ENCODE results near the gene PAQR5.

DNA sequence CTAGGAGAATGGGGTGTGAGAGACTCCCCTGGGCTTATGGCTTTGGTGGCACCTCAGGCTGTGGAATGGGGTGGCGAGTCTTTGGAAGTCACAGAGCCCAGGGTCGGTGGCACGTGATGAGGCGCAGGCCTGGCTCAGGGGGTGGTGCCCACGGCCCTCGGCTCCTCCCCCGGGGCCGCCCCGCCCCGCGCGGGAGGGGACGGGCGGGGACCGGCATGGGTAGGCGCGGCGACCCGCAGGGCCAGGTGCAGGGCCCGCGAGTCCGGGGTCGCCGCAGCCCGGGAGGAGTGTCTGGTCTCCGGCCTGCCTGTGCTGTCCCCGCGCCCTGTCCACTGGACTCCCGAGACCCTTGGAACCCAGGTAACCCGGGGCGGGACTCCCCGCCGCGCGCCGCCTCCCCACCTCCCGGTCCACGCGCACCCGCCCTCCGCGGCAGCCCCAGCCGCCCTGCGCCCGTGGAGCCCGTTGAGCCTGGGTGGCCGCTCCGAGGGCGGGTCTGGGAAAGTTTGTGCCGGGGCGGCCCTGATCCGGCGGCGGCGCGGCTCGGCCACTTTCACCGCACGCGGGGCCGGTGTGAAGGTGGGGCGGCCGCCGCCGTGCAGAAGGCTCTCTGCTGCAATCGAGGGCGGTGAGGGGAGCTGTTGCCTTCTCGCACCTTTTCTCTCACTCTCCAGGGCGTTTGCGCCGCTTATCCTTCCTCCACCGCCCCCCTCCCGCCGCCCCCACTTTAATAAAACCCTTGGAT is at the start of gene PAQR5:
- TF ChIP-seq, protein P1, sequence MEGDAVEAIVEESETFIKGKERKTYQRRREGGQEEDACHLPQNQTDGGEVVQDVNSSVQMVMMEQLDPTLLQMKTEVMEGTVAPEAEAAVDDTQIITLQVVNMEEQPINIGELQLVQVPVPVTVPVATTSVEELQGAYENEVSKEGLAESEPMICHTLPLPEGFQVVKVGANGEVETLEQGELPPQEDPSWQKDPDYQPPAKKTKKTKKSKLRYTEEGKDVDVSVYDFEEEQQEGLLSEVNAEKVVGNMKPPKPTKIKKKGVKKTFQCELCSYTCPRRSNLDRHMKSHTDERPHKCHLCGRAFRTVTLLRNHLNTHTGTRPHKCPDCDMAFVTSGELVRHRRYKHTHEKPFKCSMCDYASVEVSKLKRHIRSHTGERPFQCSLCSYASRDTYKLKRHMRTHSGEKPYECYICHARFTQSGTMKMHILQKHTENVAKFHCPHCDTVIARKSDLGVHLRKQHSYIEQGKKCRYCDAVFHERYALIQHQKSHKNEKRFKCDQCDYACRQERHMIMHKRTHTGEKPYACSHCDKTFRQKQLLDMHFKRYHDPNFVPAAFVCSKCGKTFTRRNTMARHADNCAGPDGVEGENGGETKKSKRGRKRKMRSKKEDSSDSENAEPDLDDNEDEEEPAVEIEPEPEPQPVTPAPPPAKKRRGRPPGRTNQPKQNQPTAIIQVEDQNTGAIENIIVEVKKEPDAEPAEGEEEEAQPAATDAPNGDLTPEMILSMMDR (conservative IDR thresholded peaks at IDR 0.05), result no peak
- TF ChIP-seq EZH2 (IDR thresholded peaks at IDR 0.05; ENCODE audit: low read depth), result no peak
